ENCODE data around the gene SEMA6A. TPM values are rescaled to one million over a fixed set of nuclear protein-coding genes. Genes with fewer than 3 reads are reported as not detected.

Gene SEMA6A
- total RNA-seq, 4 donors from 2014 or later: 37.1 to 121 (median 111) TPM

DNA sequence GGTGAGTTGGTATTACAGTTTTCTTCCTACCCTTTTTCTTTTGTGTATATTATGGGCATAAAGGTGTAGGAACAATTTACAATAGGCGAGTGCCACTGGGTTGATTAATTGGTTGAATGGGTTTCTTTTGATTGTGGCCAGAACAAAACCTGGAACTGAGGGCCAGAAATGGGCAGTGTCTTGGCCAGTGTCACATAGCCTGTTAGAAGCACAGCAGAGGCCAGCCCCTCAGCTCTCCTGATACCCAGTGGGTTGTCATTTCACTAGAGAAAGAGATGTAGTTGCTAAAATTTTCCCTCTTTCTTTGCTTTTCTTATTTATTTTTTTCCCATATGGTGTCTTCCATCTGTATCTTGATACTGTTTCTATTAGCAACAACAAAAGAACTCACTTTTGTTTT lies 38.8 kb upstream of the SEMA6A start:
- Histone ChIP-seq H3K36me3 (no peaks in the 10 kb centered on the region), H3K27me3 (no peaks in the 10 kb centered on the region)

DNA sequence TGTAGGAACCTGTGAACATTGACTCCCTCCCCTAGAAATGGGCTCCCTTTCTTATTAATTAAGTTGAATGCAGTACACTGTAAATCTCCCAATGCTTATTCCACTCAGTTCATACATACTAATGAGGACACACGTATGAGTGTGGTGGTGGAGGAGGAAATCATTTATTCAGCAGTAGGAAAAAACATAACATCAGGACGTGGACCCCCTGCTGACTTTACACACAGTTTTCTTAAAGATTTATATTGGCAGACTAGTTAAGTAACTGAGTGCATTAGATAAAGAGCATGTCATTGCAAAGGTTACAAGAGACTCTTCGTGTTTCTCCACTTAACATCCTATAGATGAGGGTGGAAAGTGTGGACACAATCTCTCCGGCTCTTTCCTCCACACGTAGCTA lies 37.8 kb upstream of the SEMA6A start:
- no peaks in the 10 kb centered on the region for H3K27me3 ChIP-seq
- no peak for TF ChIP-seq POLR2A (IDR thresholded peaks at IDR 0.05)
- TF ChIP-seq, protein P1, sequence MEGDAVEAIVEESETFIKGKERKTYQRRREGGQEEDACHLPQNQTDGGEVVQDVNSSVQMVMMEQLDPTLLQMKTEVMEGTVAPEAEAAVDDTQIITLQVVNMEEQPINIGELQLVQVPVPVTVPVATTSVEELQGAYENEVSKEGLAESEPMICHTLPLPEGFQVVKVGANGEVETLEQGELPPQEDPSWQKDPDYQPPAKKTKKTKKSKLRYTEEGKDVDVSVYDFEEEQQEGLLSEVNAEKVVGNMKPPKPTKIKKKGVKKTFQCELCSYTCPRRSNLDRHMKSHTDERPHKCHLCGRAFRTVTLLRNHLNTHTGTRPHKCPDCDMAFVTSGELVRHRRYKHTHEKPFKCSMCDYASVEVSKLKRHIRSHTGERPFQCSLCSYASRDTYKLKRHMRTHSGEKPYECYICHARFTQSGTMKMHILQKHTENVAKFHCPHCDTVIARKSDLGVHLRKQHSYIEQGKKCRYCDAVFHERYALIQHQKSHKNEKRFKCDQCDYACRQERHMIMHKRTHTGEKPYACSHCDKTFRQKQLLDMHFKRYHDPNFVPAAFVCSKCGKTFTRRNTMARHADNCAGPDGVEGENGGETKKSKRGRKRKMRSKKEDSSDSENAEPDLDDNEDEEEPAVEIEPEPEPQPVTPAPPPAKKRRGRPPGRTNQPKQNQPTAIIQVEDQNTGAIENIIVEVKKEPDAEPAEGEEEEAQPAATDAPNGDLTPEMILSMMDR (IDR thresholded peaks at IDR 0.05): no peak
- H3K36me3 ChIP-seq: no peaks in the 10 kb centered on the region
- no peaks in the 10 kb centered on the region for H3K4me1 ChIP-seq
- H3K4me3 ChIP-seq: no peak overlapping the region
- H3K9me3 ChIP-seq: no peaks in the 10 kb centered on the region
- no peak overlapping the region for H3K27ac ChIP-seq
- no peak for DNase-seq

More for the DNA sequence above, 38.8 kb upstream of the SEMA6A start:
- no peak for DNase-seq
- H3K27ac ChIP-seq: no peak overlapping the region
- H3K4me3 ChIP-seq: no peak overlapping the region
- no peaks in the 10 kb centered on the region for H3K9me3 ChIP-seq
- H3K4me1 ChIP-seq: no peaks in the 10 kb centered on the region
- TF ChIP-seq, protein P1 (IDR thresholded peaks at IDR 0.05): no peak
- TF ChIP-seq POLR2A (IDR thresholded peaks at IDR 0.05): no peak

DNA sequence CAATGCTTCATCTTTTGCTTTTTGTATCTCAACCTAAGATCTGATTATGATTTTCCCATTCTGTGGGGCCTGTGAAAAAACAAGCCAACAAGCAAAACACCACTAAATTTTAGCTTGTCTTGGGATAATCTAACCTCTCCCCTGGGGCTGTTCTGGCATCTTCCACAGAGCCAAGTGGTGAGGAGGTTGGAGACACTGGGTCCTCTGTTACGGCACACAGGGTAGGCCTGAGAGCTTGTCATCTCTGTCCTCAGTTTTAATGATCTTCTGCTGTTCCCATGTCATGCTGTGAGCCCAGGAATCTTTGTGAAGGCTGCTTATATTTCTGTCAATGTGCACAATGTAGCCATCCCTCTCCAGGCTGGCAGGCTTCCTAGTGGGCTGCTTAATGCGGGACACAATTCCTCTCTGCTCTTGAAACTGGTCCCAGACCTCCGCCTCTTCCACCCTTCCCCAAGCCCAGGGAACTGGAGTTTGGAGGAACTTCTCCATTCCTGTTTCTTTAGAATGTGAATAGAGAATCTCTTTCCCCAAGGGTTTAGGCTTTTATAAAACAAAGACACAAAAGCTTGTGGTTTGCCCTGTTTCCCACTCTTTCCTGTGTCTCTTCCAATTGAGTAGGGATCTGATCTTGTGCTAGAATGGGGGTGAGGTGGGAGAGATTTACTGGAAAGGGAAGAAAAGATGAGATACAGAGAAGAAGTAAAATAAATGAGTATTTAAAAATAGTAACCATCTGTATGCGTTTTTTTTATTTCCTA lies 30.9 kb upstream of the SEMA6A start:
- H3K36me3 ChIP-seq: no peaks in the 10 kb centered on the region
- H3K27ac ChIP-seq: no peak overlapping the region
- no peak for DNase-seq
- TF ChIP-seq POLR2A (IDR thresholded peaks at IDR 0.05): no peak
- TF ChIP-seq, protein P1 (IDR thresholded peaks at IDR 0.05): no peak
- H3K27me3 ChIP-seq: no peaks in the 10 kb centered on the region
- no peak overlapping the region for H3K4me3 ChIP-seq
- H3K9me3 ChIP-seq: no peaks in the 10 kb centered on the region
- no peaks in the 10 kb centered on the region for H3K4me1 ChIP-seq

DNA sequence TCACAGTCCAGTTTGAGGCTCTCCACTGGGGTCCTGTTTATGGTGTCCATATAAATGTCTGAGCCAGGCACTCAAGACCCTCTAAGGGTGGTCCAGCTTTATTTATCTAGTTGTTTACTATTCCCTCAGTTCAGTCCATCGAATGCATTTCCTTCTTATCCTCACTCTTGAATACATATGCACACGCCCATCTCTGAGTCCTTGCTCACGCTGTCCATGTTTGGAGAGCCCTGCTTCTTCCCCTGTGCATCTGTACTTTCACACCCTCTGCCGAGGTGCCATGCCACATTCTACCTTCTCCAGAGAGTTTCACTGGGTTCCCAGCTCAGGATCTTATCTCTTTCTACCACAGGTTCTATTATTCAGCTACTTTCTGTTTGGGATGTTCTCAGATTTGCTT lies 30.2 kb upstream of the SEMA6A start:
- DNase-seq: no peak
- no peak for TF ChIP-seq POLR2A (IDR thresholded peaks at IDR 0.05)
- TF ChIP-seq, protein P1 (IDR thresholded peaks at IDR 0.05): no peak
- H3K4me3 ChIP-seq: no peak overlapping the region
- no peaks in the 10 kb centered on the region for H3K27me3 ChIP-seq
- H3K9me3 ChIP-seq: no peaks in the 10 kb centered on the region
- H3K27ac ChIP-seq: no peak overlapping the region
- no peaks in the 10 kb centered on the region for H3K36me3 ChIP-seq
- H3K4me1 ChIP-seq: no peaks in the 10 kb centered on the region

DNA sequence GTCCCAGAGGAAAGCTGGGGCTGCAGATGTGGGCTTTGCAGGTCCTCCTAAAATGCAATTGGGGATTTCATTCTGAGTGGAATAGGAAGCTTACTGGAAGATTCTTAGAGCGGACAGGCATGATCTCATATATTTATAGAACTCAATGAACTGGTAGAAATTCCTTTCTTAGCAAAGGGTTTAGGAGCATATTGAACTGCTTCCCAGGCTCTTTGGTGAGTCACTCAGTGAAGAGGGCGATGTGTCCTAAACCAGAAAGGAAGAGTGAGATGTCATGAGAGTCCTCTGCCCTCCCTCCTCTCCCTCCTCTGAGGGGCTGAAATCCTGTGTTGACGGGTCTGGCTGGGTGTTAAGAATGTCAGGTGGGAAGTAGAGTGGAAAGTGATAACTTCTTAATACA lies 26.3 kb upstream of the SEMA6A start:
- Histone ChIP-seq H3K4me3 (no peak overlapping the region), H3K27me3 (no peaks in the 10 kb centered on the region), H3K27ac (no peak overlapping the region), H3K9me3 (no peaks in the 10 kb centered on the region), H3K36me3 (no peaks in the 10 kb centered on the region), H3K4me1 (no peaks in the 10 kb centered on the region)
- TF ChIP-seq, protein P1 (IDR thresholded peaks at IDR 0.05): no peak
- TF ChIP-seq POLR2A (IDR thresholded peaks at IDR 0.05): no peak
- no peak for DNase-seq

Measured in Peyer's patch (tissue), 4 donors.